HG03097 (cell line): ENCODE results near the gene MLH3.

Experiments
- ATAC-seq: cut with Tn5 transposase; IDR thresholded peaks from one replicate; pipeline ENCODE4 v1.9.1; 2021; ENCODE audit not compliant: unreplicated experiment, low FRiP score

The MLH3 gene

GRCh38 chr14:75050852-75051555 is at the start of gene MLH3:
Gene MLH3 (minus strand): TSS chr14:75051467. CDS start chr14:75049655, 1,812 bp downstream.
- ATAC-seq: peak; percentile 67

DNA sequence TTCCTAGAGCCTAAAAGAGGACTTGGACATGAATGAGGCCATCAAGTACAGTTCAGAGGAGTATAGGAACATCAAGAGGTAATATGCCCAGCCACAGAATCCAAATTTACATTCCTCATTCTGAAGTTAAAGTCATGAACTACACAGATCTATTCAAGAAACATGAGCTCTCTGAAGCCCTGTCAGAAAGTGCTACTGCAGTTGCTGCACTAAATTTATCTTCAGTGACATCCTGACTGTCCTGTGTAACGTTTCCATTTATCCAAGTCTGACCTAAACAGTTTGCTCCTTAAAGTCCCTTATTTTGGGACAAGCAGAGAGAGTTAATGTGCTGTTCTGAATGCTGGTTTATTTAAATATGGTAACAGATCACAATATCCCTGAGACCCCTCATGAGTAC is 47.4 kb upstream of the MLH3 start:
- ATAC-seq: no peak

DNA sequence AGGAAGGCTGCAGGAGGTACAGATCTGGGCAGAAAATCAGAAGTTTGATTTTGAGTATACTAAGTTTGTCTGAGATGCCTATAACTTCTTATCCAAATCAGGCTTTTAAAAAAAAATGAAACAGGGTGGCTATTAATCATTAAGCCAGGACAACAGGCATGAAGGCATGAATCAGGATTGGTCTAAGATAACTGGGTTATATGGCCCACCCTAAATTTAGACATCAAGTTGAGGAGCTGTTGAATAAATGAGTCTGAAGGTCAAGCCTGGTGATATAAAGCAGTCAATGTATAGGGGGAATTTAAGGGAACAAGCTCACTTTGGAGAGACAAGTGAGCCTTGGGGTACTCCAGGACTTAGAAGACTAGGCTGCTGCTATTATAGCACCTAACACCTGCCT is 46.9 kb upstream of the MLH3 start:
- no peak for ATAC-seq

DNA sequence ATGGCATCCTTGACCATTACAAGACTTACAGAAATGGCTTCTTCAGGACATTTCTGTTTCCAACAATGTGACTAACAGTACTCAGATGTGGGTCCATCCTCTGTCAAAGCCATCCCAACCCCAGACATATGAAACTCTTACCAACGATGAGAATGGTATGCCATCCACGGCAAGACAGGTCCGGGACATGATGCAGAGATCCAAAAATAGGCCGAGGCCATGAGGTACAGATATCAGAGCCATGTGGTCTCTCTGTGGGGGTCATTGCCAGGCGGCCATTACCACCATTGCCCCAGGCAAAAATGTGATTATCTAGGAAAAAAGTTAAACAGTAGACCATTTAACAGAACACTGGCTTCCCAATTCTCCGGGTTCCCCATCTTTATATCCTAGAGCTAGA is 45.7 kb upstream of the MLH3 start:
- no peak for ATAC-seq

GRCh38 chr14:75095690-75096089 is 44.4 kb upstream of the MLH3 start:
- no peak for ATAC-seq

DNA sequence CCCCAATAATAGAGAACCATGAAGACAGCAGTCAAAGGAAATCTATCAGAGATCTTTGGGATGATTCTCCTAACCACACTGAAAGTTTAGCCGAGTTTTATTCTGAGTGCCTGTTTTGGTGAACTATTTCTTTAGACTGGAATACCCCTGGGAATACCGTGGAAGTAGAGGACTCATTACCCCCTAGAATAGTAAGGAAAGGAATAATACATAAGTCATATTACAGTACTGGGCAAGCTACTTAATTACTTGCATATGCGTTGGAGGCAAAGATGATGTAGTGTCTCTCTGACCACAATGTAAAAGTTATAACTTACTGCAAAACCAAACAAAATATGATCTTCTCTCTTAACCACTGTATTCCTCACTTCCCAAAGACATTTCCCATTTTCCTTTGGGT is 43.6 kb upstream of the MLH3 start:
- no peak for ATAC-seq

GRCh38 chr14:75092698-75093097 is 41.4 kb upstream of the MLH3 start:
- ATAC-seq: no peak

DNA sequence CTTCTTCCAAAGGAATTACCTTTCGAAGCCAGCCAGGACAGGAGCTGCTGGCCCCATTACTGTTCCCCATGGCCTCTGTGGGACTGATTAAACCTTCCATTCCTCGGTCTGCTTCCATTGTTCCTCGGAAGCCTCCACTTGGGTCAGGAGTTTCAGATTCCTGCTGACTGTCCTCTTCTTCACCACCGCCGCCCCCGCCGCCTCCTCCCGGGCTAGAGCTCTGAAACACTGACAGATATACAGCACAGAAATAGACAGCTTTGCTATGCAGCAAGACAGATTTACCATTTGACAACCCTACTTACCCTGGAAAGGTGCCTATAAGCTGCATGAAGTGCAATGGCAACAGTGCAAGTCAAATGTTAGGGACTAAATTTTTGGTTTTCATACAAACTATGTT is 40.0 kb upstream of the MLH3 start:
- no peak for ATAC-seq

GRCh38 chr14:75090353-75090752 is 39.1 kb upstream of the MLH3 start:
- ATAC-seq: no peak

DNA sequence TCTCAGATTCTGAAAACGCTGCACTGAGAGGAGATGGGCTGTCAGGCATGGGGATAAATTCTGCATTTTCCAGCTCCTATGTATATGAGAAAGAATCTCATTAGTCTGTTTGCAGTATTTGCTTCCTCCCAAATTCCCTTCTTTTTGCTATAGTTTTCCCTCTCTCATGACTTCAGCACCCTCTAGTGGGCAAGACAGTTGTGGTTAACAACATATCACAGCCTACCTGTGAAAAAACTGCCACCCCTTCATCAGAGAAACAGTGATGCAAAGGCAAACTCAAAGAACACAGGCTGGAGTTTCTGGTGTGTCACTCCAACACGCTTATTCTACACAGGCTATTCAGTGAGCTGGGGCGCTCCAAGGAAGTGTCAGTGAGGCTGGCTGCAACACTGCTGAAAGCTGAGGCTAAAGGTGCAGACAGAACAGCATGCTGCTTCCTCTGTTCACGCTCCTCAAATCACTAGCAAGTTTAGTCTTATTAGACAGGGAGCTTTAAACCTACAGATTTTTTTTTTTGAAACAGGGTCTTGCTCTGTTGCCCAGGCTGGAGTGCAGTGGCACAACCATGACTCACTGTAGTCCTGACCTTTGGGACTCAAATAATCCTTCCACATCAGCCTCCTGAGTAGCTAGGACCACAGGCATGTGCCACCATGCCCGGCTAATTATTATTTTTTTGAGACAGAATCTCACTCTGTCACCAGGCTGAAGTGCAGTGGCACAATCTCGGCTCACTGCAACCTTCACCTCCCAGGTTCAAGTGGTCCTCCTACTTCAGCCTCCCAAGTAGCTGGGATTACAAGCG is 37.5 kb upstream of the MLH3 start:
- ATAC-seq: no peak

DNA sequence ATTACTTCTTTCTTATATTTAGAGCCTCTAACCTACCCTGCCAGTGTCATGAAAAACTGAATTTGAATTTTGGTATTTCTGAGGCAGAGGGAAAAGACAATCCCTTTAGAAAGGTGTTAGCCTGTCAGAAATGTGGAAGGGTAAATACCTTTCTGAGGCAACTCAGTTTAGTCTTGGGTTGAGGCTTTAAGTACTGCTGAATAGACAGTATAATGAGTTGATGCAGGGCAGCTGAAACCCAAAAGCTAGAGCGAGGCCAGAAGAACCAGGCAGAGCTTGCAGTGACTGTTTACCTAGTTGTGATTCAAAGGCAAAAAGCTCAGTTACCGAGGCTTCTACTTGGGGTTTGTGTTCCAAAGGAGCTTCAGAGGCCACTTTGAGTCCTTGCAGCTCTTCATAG is 36.9 kb upstream of the MLH3 start:
- no peak for ATAC-seq

DNA sequence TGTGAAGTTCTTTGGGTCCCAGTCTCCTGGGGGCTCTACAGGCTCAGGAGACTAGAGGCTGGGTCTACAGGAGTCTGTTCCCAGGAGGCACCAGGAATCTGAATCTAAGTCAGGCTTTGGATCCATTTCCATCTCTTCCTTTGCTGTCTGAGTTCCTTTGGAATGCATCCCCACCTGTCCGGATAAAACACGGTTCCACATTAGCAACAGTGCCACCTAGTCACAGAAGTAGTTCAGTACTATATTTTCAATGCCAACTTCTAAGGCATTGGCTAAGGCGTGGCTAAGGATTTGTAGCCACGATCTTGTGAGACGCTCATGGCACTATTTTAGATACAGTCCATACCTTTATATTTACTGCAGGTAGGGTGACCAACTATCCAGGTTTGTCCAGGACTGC is 33.2 kb upstream of the MLH3 start:
- no peak for ATAC-seq

- no peak for ATAC-seq
Measured at GRCh38 chr14:75083271-75083670, 32.0 kb upstream of the MLH3 start.

- ATAC-seq: no peak
Measured at GRCh38 chr14:75081660-75082229, 30.5 kb upstream of the MLH3 start.

GRCh38 chr14:75079521-75079920 is 28.3 kb upstream of the MLH3 start:
- ATAC-seq: no peak

GRCh38 chr14:75077794-75078193 is 26.5 kb upstream of the MLH3 start:
- ATAC-seq: no peak

- ATAC-seq: no peak
Measured at GRCh38 chr14:75070383-75070782, 19.1 kb upstream of the MLH3 start.

GRCh38 chr14:75069811-75070145 is 18.5 kb upstream of the MLH3 start:
- no peak for ATAC-seq

- peak; percentile 54 for ATAC-seq
Measured at GRCh38 chr14:75069121-75069810, 18.0 kb upstream of the MLH3 start, which contains the start of gene ZC2HC1C. Gene ZC2HC1C (plus strand): TSS chr14:75069641. CDS start chr14:75070574, 933 bp downstream.

DNA sequence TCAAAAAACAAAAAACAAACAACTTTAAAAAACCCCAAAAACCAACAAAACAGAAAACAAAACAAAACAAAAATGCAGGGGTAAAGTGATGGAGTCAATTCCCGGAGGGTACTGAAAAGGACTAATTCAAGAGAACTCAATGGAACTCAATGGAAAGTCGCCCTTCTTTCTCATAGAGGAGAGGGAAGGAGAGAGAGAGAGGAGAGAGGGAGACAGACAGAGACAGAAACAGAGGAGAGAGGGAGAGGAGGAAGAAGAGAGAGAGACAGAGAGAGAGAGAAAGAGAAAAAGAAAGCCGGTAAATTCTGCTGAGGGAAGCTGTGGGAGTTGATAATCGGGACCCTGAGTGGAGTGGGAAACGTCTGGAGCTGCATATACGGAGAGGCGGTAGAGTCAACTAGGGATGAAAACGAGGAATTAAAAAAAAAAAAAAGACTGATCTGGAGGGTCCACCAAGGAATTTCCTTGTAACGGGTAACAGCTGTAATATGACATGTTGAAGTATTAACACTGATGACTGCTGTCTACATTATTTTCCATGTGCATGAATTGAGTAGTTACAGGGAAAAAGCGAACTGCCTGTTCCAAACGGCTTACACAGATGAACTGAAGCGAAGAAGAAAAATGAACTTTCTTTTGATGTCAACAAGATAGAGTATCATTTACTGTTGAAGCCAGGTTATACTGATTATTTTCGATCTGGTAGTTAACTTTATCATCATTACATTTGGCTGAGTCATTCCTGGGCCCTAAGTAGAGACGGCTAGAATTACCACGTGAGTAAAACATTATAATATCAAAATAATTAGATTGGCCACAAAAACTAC is 17.2 kb upstream of the MLH3 start:
- no peak for ATAC-seq
